Tibial artery (tissue), 4 donors: ENCODE results near the gene WASF1.

Experiments
- DNase-seq, 2 donors: peaks; one replicate each; pipeline ENCODE4 v3.0.0-alpha.2; 2019
- H3K27ac ChIP-seq, 2 donors: fragments of 200-600 bp; sonication (generic) in 1 of 2; 1 replicate in 1 of 2; 2 replicates in 1 of 2; pipeline ENCODE4 v1.5.1; 2018 to 2019; ENCODE audit warnings: mild to moderate bottlenecking in 1 of 2
- H3K27me3 ChIP-seq, 2 donors: fragments of 200-600 bp; sonication (generic) in 1 of 2; one replicate each; pipeline versions ENCODE4 v1.5.1 to v1.6.0; 2016 to 2019
- H3K36me3 ChIP-seq, 3 donors: fragments of 200-600 bp; sonication (generic) in 2 of 3; one replicate each; pipeline ENCODE4 v1.5.1; 2016 to 2019; ENCODE audit warnings: mild to moderate bottlenecking in 2 of 3
- H3K4me1 ChIP-seq, 4 donors: fragments of 200-600 bp; sonication (generic) in 2 of 4; 1 replicate in 3 of 4; 2 replicates in 1 of 4; pipeline ENCODE4 v1.5.1; 2016 to 2019
- H3K4me3 ChIP-seq, 2 donors: fragments of 200-600 bp; sonication (generic) in 1 of 2; 1 replicate in 1 of 2; 2 replicates in 1 of 2; pipeline ENCODE4 v1.5.1; 2018 to 2019; ENCODE audit warnings: mild to moderate bottlenecking in 2 of 2
- H3K9me3 ChIP-seq, 3 donors: fragments of 200-600 bp; sonication (generic) in 1 of 3; one replicate each; pipeline ENCODE4 v1.5.1; 2016 to 2019
- CTCF ChIP-seq, 2 experiments: fragments of 200-600 bp in 1 of 2; fragments of 450-650 bp in 1 of 2; IDR thresholded peaks; one replicate each; pipeline ENCODE4 v1.5.1; 2017 to 2019; ENCODE audit warnings: antibody characterized with exemption in 2 of 2, mild to moderate bottlenecking in 1 of 2, moderate library complexity in 1 of 2
- intact Hi-C: fragments of 100-400 bp; cut with DNase I; formaldehyde crosslinking; loops from one replicate; pipeline ENCODE4 v1.15.0; 2023; ENCODE audit warnings: low total_unique reads

Gene WASF1

GRCh38 chr6:110140650-110141049 lies 38.8 kb downstream of the WASF1 start:
- H3K4me1 ChIP-seq: no peaks in the 10 kb centered on the region
- no peak overlapping the region for H3K4me3 ChIP-seq
- no peak overlapping the region for H3K27ac ChIP-seq
- H3K36me3 ChIP-seq: peaks cover 0 to 6% (median 0%) of the 10 kb centered on the region in 3 donors
- peaks cover 0 to 8% (median 0%) of the 10 kb centered on the region in 3 donors for H3K9me3 ChIP-seq
- intact Hi-C loops: no loop called here
- H3K27me3 ChIP-seq: no peaks in the 10 kb centered on the region
- TF ChIP-seq CTCF (IDR thresholded peaks at IDR 0.05): no peak
- DNase-seq: no peak

- no peak overlapping the region for H3K27ac ChIP-seq
- H3K4me3 ChIP-seq: no peak overlapping the region
- no peaks in the 10 kb centered on the region for H3K27me3 ChIP-seq
- DNase-seq: no peak
- no peak for TF ChIP-seq CTCF (IDR thresholded peaks at IDR 0.05)
- H3K9me3 ChIP-seq: peaks cover 0 to 8% (median 0%) of the 10 kb centered on the region in 3 donors
- peaks cover 0 to 6% (median 0%) of the 10 kb centered on the region in 3 donors for H3K36me3 ChIP-seq
- no peaks in the 10 kb centered on the region for H3K4me1 ChIP-seq
- intact Hi-C loops: no loop called here
These were observed 40.4 kb downstream of the WASF1 start for GRCh38 chr6:110139052-110139451.

- no peak for TF ChIP-seq CTCF (IDR thresholded peaks at IDR 0.05)
- DNase-seq: no peak
- Histone ChIP-seq H3K4me1 (no peaks in the 10 kb centered on the region), H3K4me3 (no peak overlapping the region), H3K27ac (no peak overlapping the region), H3K9me3 (peaks cover 0 to 8% (median 0%) of the 10 kb centered on the region in 3 donors), H3K27me3 (no peaks in the 10 kb centered on the region), H3K36me3 (peaks cover 0 to 6% (median 0%) of the 10 kb centered on the region in 3 donors)
- intact Hi-C loops: no loop called here
These were observed 41.3 kb downstream of the WASF1 start for GRCh38 chr6:110137924-110138887.

- Histone ChIP-seq H3K4me1 (no peaks in the 10 kb centered on the region), H3K27ac (no peak overlapping the region), H3K9me3 (no peaks in the 10 kb centered on the region), H3K27me3 (no peaks in the 10 kb centered on the region), H3K4me3 (no peak overlapping the region), H3K36me3 (no peaks in the 10 kb centered on the region)
- TF ChIP-seq CTCF (IDR thresholded peaks at IDR 0.05): no peak
- no peak for DNase-seq
- intact Hi-C loops: no loop called here
These were observed 49.1 kb downstream of the WASF1 start for GRCh38 chr6:110130362-110130761.

GRCh38 chr6:110128418-110128817 lies 51.1 kb downstream of the WASF1 start:
- Histone ChIP-seq H3K27ac (no peak overlapping the region), H3K36me3 (no peaks in the 10 kb centered on the region), H3K4me1 (no peaks in the 10 kb centered on the region), H3K9me3 (no peaks in the 10 kb centered on the region), H3K4me3 (no peak overlapping the region), H3K27me3 (no peaks in the 10 kb centered on the region)
- intact Hi-C loops: no loop called here
- TF ChIP-seq CTCF (IDR thresholded peaks at IDR 0.05): no peak
- no peak for DNase-seq
